H7 (cell line): Measurements from ENCODE around the gene MAPK13. TPM values are rescaled to one million over a fixed set of nuclear protein-coding genes. Genes with fewer than 3 reads are reported as not detected.

Source experiments
- DNase-seq: peaks from one replicate; pipeline ENCODE4 v3.0.0; 2012
- H3K27me3 ChIP-seq: 2 replicates; pipeline ENCODE4 v1.6.0; 2011; ENCODE audit warnings: mild to moderate bottlenecking, low read length; ENCODE audit not compliant: control insufficient read depth, insufficient read depth
- H3K36me3 ChIP-seq: replicated peaks from 2 replicates; pipeline ENCODE4 v1.5.1; 2011; ENCODE audit warnings: low read length; ENCODE audit not compliant: control insufficient read depth, insufficient read depth
- H3K4me3 ChIP-seq: 2 replicates; pipeline ENCODE4 v1.5.1; 2011; ENCODE audit warnings: low read depth, mild to moderate bottlenecking, control low read depth, low read length, moderate library complexity; ENCODE audit not compliant: insufficient read depth
- total RNA-seq: library from RNA; depleted of rRNA; stranded (reverse); fragments of >200 nt; shearing (Covaris generic); gene quantifications from 2 replicates; pipeline ENCODE4 v1.2.3, GENCODE V29; 2014; rRNA removed

Gene MAPK13
- total RNA-seq, 1 experiment from 2014 or later, result 3.2 TPM

DNA sequence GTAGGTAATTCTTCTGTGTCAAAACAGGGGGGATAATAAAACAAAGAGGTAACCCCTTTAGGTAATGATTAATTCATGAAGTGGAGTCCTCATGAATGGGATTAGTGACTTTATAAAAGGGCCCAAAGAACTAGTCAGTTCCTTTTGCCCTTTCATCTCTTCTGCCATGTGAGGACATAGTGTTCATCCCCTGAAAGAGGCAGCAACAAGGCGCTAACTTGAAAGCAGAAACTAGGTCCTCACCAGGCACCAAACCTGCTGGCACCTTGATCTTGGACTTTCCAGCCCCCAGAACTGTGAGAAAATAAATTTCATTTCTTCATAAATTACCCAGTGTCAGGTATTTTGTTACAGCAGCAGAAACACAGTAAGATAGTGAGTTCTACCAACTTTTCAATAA lies 49.8 kb downstream of the MAPK13 start:
- no peak for DNase-seq
- Histone ChIP-seq H3K27me3 (no peaks in the 10 kb centered on the region), H3K4me3 (no peak overlapping the region), H3K36me3 (no peaks in the 10 kb centered on the region)

DNA sequence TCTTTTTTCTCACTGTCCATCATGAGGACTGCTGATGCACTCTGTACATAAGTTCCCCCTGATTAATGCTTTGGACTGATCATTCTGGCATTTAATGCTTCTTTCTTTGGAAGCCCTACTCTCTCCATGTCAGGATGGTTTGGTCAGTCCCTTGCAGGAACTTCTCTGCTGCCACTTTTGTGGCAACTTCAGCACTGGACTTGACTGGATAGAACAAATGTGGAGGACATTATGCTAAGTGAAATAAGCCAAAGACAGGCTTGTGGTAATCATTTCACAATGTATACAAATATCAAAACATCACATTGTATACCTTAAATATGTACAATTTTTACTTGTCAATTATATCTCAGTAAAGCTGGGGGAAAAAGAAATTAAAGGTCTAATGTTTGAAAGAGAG lies 54.0 kb downstream of the MAPK13 start:
- H3K4me3 ChIP-seq, result no peak overlapping the region
- no peak for DNase-seq
- no peaks in the 10 kb centered on the region for H3K36me3 ChIP-seq
- no peaks in the 10 kb centered on the region for H3K27me3 ChIP-seq

DNA sequence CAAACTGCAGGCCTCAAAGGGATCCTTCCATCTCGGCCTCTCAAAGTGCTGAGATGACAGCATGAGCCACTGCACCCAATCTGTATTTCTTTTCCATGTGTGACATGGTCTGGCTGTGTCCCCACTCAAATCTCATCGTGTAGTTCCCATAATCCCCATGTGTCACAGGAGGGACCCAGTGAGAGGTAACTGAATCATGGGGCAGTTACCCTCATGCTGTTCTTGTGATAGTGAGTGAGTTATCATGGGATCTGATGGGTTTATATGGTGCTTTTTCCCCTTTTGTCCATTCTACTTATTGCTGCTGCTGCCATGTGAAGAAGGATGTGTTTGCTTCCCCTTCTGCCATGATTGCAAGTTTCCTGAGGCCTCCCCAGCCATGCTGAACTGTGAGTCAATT lies 55.9 kb downstream of the MAPK13 start:
- DNase-seq, result no peak
- Histone ChIP-seq H3K4me3 (no peak overlapping the region), H3K27me3 (no peaks in the 10 kb centered on the region), H3K36me3 (no peaks in the 10 kb centered on the region)

DNA sequence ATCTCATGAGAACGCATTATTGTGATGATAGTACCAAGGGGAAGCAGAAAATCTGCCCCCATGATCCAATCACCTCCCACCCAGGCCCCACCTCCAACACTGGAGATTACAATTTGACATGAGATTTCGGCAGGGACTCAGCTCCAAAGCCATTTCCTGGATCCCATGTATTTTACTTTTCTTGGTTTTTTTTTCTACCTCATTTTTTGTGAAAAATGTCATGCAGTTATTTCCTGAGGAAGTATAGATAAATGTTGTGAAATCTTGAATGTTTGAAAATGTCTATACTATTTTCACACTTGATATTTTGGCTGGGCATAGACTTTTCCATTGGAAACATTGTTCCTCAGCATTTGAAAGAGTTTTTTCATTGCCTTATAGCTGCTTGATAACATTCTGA lies 57.1 kb downstream of the MAPK13 start:
- DNase-seq, result no peak
- Histone ChIP-seq H3K27me3 (no peaks in the 10 kb centered on the region), H3K36me3 (no peaks in the 10 kb centered on the region), H3K4me3 (no peak overlapping the region)

Other genes starting within 250 kb of the MAPK13 start
- gene SRPK1, start 209.4 kb upstream of the MAPK13 start, total RNA-seq, result 74.1 and 92.0 TPM in 2 replicates
- gene SLC26A8, start 105.9 kb upstream of the MAPK13 start, total RNA-seq, result 0.03 TPM in 1 of 2 replicates, not detected in the other
- gene MAPK14, start 102.7 kb upstream of the MAPK13 start, total RNA-seq, result 34.2 and 35.8 TPM in 2 replicates
- 12.7 and 15.6 TPM in 2 replicates for gene BRPF3, start 66.2 kb downstream of the MAPK13 start, total RNA-seq
- not detected in 2 replicates for gene PNPLA1, start 139.5 kb downstream of the MAPK13 start, total RNA-seq
- not detected in 2 replicates for gene BNIP5, start 206.4 kb downstream of the MAPK13 start, total RNA-seq